GM23248 (cell line): ENCODE results near the gene MTREX.

ENCODE experiments used
- EZH2 ChIP-seq: fragments of 200-600 bp; sonication (generic); IDR thresholded peaks from 2 replicates; pipeline ENCODE4 v1.6.1; 2018; ENCODE audit warnings: antibody characterized with exemption, mild to moderate bottlenecking; ENCODE audit not compliant: insufficient read depth, poor library complexity, severe bottlenecking
- EZH2phosphoT487 ChIP-seq: fragments of 200-600 bp; sonication (generic); IDR thresholded peaks from 2 replicates; pipeline ENCODE4 v1.6.1; 2018; ENCODE audit warnings: antibody characterized with exemption, moderate library complexity, mild to moderate bottlenecking, low read depth; ENCODE audit not compliant: insufficient read depth

DNA sequence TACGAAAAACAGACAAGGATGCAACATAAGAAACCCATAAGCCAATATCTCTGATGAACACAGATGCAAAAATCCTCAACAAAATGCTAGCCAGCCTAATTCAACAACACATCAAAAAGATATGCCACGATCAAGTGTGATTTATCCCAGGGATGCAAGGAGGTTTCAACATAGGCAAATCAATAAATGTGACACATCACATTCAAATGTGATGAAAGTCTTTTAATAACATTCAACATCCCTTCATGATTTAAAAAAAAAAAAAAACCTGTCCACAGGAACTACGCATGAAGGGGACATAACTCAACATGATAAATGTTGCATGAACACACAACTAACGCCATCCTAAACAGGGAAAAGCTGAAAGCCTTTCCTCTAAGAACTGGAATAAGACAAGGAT, 124.8 kb downstream of the MTREX start:
- TF ChIP-seq EZH2 (no peak), EZH2phosphoT487 (no peak)
